ENCODE data around the gene SH2D4B. TPM values are rescaled to one million over a fixed set of nuclear protein-coding genes. Genes with fewer than 3 reads are reported as not detected.

Gene SH2D4B
- total RNA-seq, 2 donors from 2014 or later = 0.13 TPM; not detected in 1

GRCh38 chr10:80671847-80672246 is 134.1 kb downstream of the SH2D4B start:
- WGBS, 2 experiments (ENCODE audit: insufficient coverage in 1 of 2, insufficient read length in 1 of 2) = 90 to 93% methylated on average over 2 to 5 of the region's 5 CpGs
- Histone ChIP-seq H3K4me1 (ENCODE audit: control insufficient read depth, insufficient read depth, low read length) (no peaks in the 10 kb centered on the region), H3K36me3 (ENCODE audit: control insufficient read depth, insufficient read depth, low read length) (no peaks in the 10 kb centered on the region), H3K27me3 (ENCODE audit: control insufficient read depth, insufficient read depth, low read length, poor library complexity, severe bottlenecking) (no peaks in the 10 kb centered on the region), H3K9ac (ENCODE audit: extremely low read depth, low read length, poor library complexity, severe bottlenecking) (no peak overlapping the region), H3K4me3 (ENCODE audit: low read length) (no peak overlapping the region), H3K27ac (ENCODE audit: low read depth, low read length) (no peak overlapping the region), H3K9me3 (ENCODE audit: control insufficient read depth, low read length) (peaks cover 7% of the 10 kb centered on the region)
- no peak overlapping the region for H3K4me3 Mint-ChIP-seq
- TF ChIP-seq, protein P1, sequence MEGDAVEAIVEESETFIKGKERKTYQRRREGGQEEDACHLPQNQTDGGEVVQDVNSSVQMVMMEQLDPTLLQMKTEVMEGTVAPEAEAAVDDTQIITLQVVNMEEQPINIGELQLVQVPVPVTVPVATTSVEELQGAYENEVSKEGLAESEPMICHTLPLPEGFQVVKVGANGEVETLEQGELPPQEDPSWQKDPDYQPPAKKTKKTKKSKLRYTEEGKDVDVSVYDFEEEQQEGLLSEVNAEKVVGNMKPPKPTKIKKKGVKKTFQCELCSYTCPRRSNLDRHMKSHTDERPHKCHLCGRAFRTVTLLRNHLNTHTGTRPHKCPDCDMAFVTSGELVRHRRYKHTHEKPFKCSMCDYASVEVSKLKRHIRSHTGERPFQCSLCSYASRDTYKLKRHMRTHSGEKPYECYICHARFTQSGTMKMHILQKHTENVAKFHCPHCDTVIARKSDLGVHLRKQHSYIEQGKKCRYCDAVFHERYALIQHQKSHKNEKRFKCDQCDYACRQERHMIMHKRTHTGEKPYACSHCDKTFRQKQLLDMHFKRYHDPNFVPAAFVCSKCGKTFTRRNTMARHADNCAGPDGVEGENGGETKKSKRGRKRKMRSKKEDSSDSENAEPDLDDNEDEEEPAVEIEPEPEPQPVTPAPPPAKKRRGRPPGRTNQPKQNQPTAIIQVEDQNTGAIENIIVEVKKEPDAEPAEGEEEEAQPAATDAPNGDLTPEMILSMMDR (conservative IDR thresholded peaks at IDR 0.05) = no peak
- no peaks in the 10 kb centered on the region for H3K9me3 Mint-ChIP-seq
- DNase-seq = no peak
- H3K4me1 Mint-ChIP-seq = no peaks in the 10 kb centered on the region
- no peak overlapping the region for H3K27ac Mint-ChIP-seq
- no peaks in the 10 kb centered on the region for H3K36me3 Mint-ChIP-seq (ENCODE audit: low read depth)
- no peaks in the 10 kb centered on the region for H3K27me3 Mint-ChIP-seq (ENCODE audit: insufficient read depth)

DNA sequence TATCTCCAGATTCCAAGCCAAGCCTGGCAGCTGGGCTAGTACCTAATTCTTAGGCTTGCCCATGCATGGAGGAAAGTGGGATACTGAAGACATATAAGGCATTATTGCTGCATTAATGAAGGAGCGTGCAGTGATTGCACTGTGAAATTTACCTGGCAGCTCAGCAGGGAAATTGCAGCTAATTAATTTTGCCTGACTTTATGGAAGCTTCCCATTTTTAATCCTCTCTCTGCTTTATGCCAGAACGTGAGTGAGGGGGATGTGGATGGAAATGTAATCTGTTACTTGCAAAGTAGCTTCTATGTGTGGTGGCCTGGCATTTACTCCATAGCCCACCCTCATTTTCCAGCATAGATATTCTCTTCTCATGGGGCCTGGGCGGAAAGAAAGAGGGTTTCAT is 134.9 kb downstream of the SH2D4B start:
- Histone ChIP-seq H3K9me3 (ENCODE audit: control insufficient read depth, low read length) (peaks cover 7% of the 10 kb centered on the region), H3K9ac (ENCODE audit: extremely low read depth, low read length, poor library complexity, severe bottlenecking) (no peak overlapping the region), H3K4me1 (ENCODE audit: control insufficient read depth, insufficient read depth, low read length) (no peaks in the 10 kb centered on the region), H3K27me3 (ENCODE audit: control insufficient read depth, insufficient read depth, low read length, poor library complexity, severe bottlenecking) (no peaks in the 10 kb centered on the region), H3K27ac (ENCODE audit: low read depth, low read length) (no peak overlapping the region), H3K4me3 (ENCODE audit: low read length) (no peak overlapping the region), H3K36me3 (ENCODE audit: control insufficient read depth, insufficient read depth, low read length) (no peaks in the 10 kb centered on the region)
- H3K27me3 Mint-ChIP-seq (ENCODE audit: insufficient read depth) = no peaks in the 10 kb centered on the region
- no peaks in the 10 kb centered on the region for H3K36me3 Mint-ChIP-seq (ENCODE audit: low read depth)
- WGBS, 2 experiments (ENCODE audit: insufficient coverage in 1 of 2, insufficient read length in 1 of 2) = 86% methylated on average over 1 to 2 of the region's 3 CpGs
- H3K4me3 Mint-ChIP-seq = no peak overlapping the region
- TF ChIP-seq, protein P1 (conservative IDR thresholded peaks at IDR 0.05) = no peak
- H3K9me3 Mint-ChIP-seq = no peaks in the 10 kb centered on the region
- H3K27ac Mint-ChIP-seq = no peak overlapping the region
- peak; percentile 14 for DNase-seq
- H3K4me1 Mint-ChIP-seq = no peaks in the 10 kb centered on the region

GRCh38 chr10:80674809-80675208 is 137.1 kb downstream of the SH2D4B start:
- Mint-ChIP-seq H3K36me3 (ENCODE audit: low read depth) (no peaks in the 10 kb centered on the region), H3K4me1 (no peaks in the 10 kb centered on the region), H3K4me3 (no peak overlapping the region), H3K27me3 (ENCODE audit: insufficient read depth) (no peaks in the 10 kb centered on the region), H3K9me3 (no peaks in the 10 kb centered on the region), H3K27ac (no peak overlapping the region)
- Histone ChIP-seq H3K27ac (ENCODE audit: low read depth, low read length) (no peak overlapping the region), H3K4me3 (ENCODE audit: low read length) (no peak overlapping the region), H3K9me3 (ENCODE audit: control insufficient read depth, low read length) (peaks cover 7% of the 10 kb centered on the region), H3K36me3 (ENCODE audit: control insufficient read depth, insufficient read depth, low read length) (no peaks in the 10 kb centered on the region), H3K4me1 (ENCODE audit: control insufficient read depth, insufficient read depth, low read length) (no peaks in the 10 kb centered on the region), H3K9ac (ENCODE audit: extremely low read depth, low read length, poor library complexity, severe bottlenecking) (no peak overlapping the region), H3K27me3 (ENCODE audit: control insufficient read depth, insufficient read depth, low read length, poor library complexity, severe bottlenecking) (no peaks in the 10 kb centered on the region)
- no peak for DNase-seq
- TF ChIP-seq, protein P1 (conservative IDR thresholded peaks at IDR 0.05) = no peak
- WGBS, 2 experiments (ENCODE audit: insufficient coverage in 1 of 2, insufficient read length in 1 of 2) = 89 to 100% methylated on average over 1 of the region's 1 CpG

Data from endodermal cell (in vitro differentiated cells).